K562 (cell line): ENCODE measurements around the gene CSTB. TPM values are rescaled to one million over a fixed set of nuclear protein-coding genes. Genes with fewer than 3 reads are reported as not detected.

Experiments
- ATAC-seq: fragments of 200-7000 bp; cut with Tn5 transposase; 3 replicates; pipeline ENCODE4 v1.9.1; 2020; ENCODE audit warnings: moderate library complexity
- BruUV-seq: library from RNA; stranded (reverse); fragments of 400-500 nt; replicated peaks from 2 replicates; lab custom pipeline; 2021; lab: Mats Ljungman, UMichigan
- CTCF ChIA-PET: fragments of 300-600 bp; formaldehyde crosslinking; extraction: SDS; loops from one replicate; lab custom pipeline; 2021; ENCODE audit warnings: low intra/inter-chr PET ratio; lab: Yijun Ruan, JAX
- POLR2A ChIA-PET: fragments of 300-600, 350-650 bp; sonication (Branson Sonifier 250); formaldehyde crosslinking; extraction: SDS; loops from one replicate; lab custom pipeline; 2021; ENCODE audit warnings: antibody characterized with exemption, inconsistent platforms; lab: Yijun Ruan, JAX
- DNase-seq, 4 experiments: peaks; one replicate each; pipeline versions ENCODE4 v3.0.0 to v3.0.0-alpha.2; 2011 to 2018; ENCODE audit warnings: low spot score in 3 of 4, mixed read lengths in 3 of 4; ENCODE audit errors: extremely low read depth in 1 of 4
- FAIRE-seq: peaks from 2 replicates; lab custom pipeline; 2011; peaks lifted over from hg19 to GRCh38; lab: Jason Lieb, UNC
- H2AFZ ChIP-seq: 2 replicates; pipeline ENCODE4 v1.6.0; 2011; ENCODE audit warnings: low read depth, low read length, control low read depth, inconsistent platforms
- H3K27ac ChIP-seq: fragments of 200-600 bp; 3 replicates; pipeline ENCODE4 v1.8.0; 2011; ENCODE audit warnings: low read depth, mild to moderate bottlenecking, control low read depth, inconsistent platforms, low read length, moderate library complexity, mixed read lengths; ENCODE audit errors: extremely low read depth
- H3K27me3 ChIP-seq, 2 experiments: fragments of 300-600 bp in 1 of 2; 2 replicates in 1 of 2; 3 replicates in 1 of 2; pipeline versions ENCODE4 v1.6.0 to v1.8.0; 2011; ENCODE audit warnings: inconsistent platforms in 2 of 2, low read length in 2 of 2, mild to moderate bottlenecking in 1 of 2, mixed read lengths in 1 of 2, moderate library complexity in 1 of 2; ENCODE audit not compliant: control insufficient read depth in 2 of 2, insufficient read depth in 2 of 2
- H3K36me3 ChIP-seq: fragments of 300-600 bp; 3 replicates; pipeline ENCODE4 v1.8.0; 2011; ENCODE audit warnings: mild to moderate bottlenecking, low read length, inconsistent platforms; ENCODE audit not compliant: control insufficient read depth, insufficient read depth
- H3K4me1 ChIP-seq, 2 experiments: fragments of 200-600 bp in 1 of 2; replicated peaks in 1 of 2; 2 replicates in 1 of 2; 3 replicates in 1 of 2; pipeline versions ENCODE4 v1.5.1 to v1.8.0; 2011; ENCODE audit warnings: inconsistent platforms in 2 of 2, low read length in 2 of 2, mild to moderate bottlenecking in 1 of 2, mixed read lengths in 1 of 2, moderate library complexity in 1 of 2; ENCODE audit not compliant: control insufficient read depth in 2 of 2, insufficient read depth in 2 of 2
- H3K4me2 ChIP-seq: 2 replicates; pipeline ENCODE4 v1.6.1; 2011; ENCODE audit warnings: low read length, control low read depth, inconsistent platforms, mixed read lengths; ENCODE audit not compliant: insufficient read depth
- H3K4me3 ChIP-seq: fragments of 200-600 bp; sonication (generic), shearing (Covaris generic); 2 replicates; pipeline ENCODE4 v1.5.1; 2016; ENCODE audit warnings: control low read depth, inconsistent platforms
- H3K79me2 ChIP-seq: fragments of 200-600 bp; 3 replicates; pipeline ENCODE4 v1.8.0; 2011; ENCODE audit warnings: low read length, inconsistent platforms; ENCODE audit not compliant: control insufficient read depth, insufficient read depth
- H3K9ac ChIP-seq, 2 experiments: 2 replicates each; pipeline versions ENCODE4 v1.6.0 to v1.6.1; 2011; ENCODE audit warnings: low read depth in 2 of 2, low read length in 2 of 2, control low read depth in 1 of 2, inconsistent platforms in 1 of 2, mild to moderate bottlenecking in 1 of 2, mixed read lengths in 1 of 2; ENCODE audit not compliant: insufficient read depth in 1 of 2
- H3K9me1 ChIP-seq: one replicate; pipeline ENCODE4 v1.6.0; 2011; ENCODE audit warnings: inconsistent platforms, mild to moderate bottlenecking, low read length, moderate library complexity; ENCODE audit not compliant: control insufficient read depth, insufficient read depth
- H3K9me3 ChIP-seq: replicated peaks from 2 replicates; pipeline ENCODE4 v1.5.1; 2011; ENCODE audit warnings: low read depth, low read length, inconsistent platforms; ENCODE audit not compliant: control insufficient read depth, insufficient read depth
- H4K20me1 ChIP-seq: replicated peaks from 2 replicates; pipeline ENCODE4 v1.6.1; 2011; ENCODE audit warnings: low read length, inconsistent platforms, mixed read lengths; ENCODE audit not compliant: control insufficient read depth, insufficient read depth
- ARID2 ChIP-seq: fragments of 450-650 bp; IDR thresholded peaks from 2 replicates; pipeline ENCODE4 v1.6.1; 2017; ENCODE audit warnings: antibody characterized with exemption, mild to moderate bottlenecking
- BACH1 ChIP-seq: fragments of 200-800 bp; sonication (Bioruptor generic); IDR thresholded peaks from 2 replicates; pipeline ENCODE4 v1.6.1; 2016; ENCODE audit warnings: missing genetic modification characterization, missing compliant biosample characterization
- POLR2G ChIP-seq: fragments of 200-400 bp; formaldehyde crosslinking; IDR thresholded peaks from 2 replicates; pipeline ENCODE4 v1.6.1; 2017; ENCODE audit warnings: low read depth, mild to moderate bottlenecking, antibody characterized with exemption, low read length, moderate library complexity
- RBFOX2 ChIP-seq: fragments of 200-400 bp; formaldehyde crosslinking; IDR thresholded peaks from 2 replicates; pipeline ENCODE4 v1.6.1; 2017; ENCODE audit warnings: low read depth, mild to moderate bottlenecking, low read length, moderate library complexity
- STAT5B ChIP-seq: fragments of 250-450 bp; sonication (Bioruptor Pico); IDR thresholded peaks from 2 replicates; pipeline ENCODE4 v1.8.0; 2021; ENCODE audit warnings: mild to moderate bottlenecking, inconsistent platforms
- TAF9B ChIP-seq: fragments of 450-650 bp; IDR thresholded peaks from 2 replicates; pipeline ENCODE4 v1.6.1; 2018; ENCODE audit warnings: mild to moderate bottlenecking; ENCODE audit not compliant: partially characterized antibody
- ZC3H4 ChIP-seq: sonication (generic); formaldehyde crosslinking; IDR thresholded peaks from 2 replicates; pipeline ENCODE4 v1.9.0; 2021; ENCODE audit warnings: missing genetic modification reagents, borderline replicate concordance
- WGBS: fragments of 100-300 bp; shearing (Covaris generic); methylation state at CpG from one replicate; pipeline ENCODE4 v1.1.6; 2016; ENCODE audit warnings: low coverage, mixed read lengths; ENCODE audit not compliant: insufficient coverage; ENCODE audit errors: missing lambda C conversion rate; 5-methylcytosine and 5-hydroxymethylcytosine counted together
- in situ Hi-C: fragments of 300-500 bp; cut with MboI; formaldehyde crosslinking; loops from 4 replicates; pipeline ENCODE4 v1.15.0; 2018; ENCODE audit warnings: inconsistent platforms, mixed read lengths
- intact Hi-C: fragments of 100-400 bp; cut with micrococcal nuclease; formaldehyde crosslinking; loops from 2 replicates; pipeline ENCODE4 v1.14.2; 2022
- polyA plus RNA-seq, 8 experiments: library from polyadenylated mRNA; depleted of rRNA in 4 of 8; stranded (reverse) in 5 of 8; unstranded in 3 of 8; fragments of >200 nt; fragmentation: Nextera tagmentation in 2 of 8; fragmentation: Illumina TruSeq in 1 of 8; extraction: Ambion mirVana in 2 of 8; extraction: Trizol in 1 of 8; gene quantifications; 2 replicates each; pipeline versions ENCODE4 v1.2.1 to v1.2.3, GENCODE V29; 2011 to 2014; ENCODE audit warnings: inconsistent platforms in 1 of 8, missing spikeins in 1 of 8
- total RNA-seq, 7 experiments: library from RNA; depleted of rRNA in 6 of 7; stranded (reverse); fragments of >200 nt in 6 of 7; fragmentation: Illumina TruSeq in 2 of 7; extraction: Trizol in 2 of 7; gene quantifications; 2 replicates each; pipeline versions ENCODE4 v1.2.1 to v1.2.3, GENCODE V29; 2011 to 2021; ENCODE audit warnings: low replicate concordance in 1 of 7
- TF ChIP-seq, protein P1 (sequence below): fragments of 250-450 bp; sonication (Bioruptor Pico); IDR thresholded peaks from 2 replicates; pipeline ENCODE4 v1.5.0; 2020; ENCODE audit warnings: mild to moderate bottlenecking
- TF ChIP-seq, protein P2 (sequence below): fragments of 450-650 bp; formaldehyde crosslinking; IDR thresholded peaks from 2 replicates; pipeline ENCODE4 v1.4.0; 2020; ENCODE audit warnings: mild to moderate bottlenecking, moderate library complexity

Gene CSTB
- total and polyA plus RNA-seq, 9 of the 15 experiments (the other 6 are each of a cell fraction or from before 2014, with no cell fraction given) = 12.4 to 65.0 (median 31.7) TPM

DNA sequence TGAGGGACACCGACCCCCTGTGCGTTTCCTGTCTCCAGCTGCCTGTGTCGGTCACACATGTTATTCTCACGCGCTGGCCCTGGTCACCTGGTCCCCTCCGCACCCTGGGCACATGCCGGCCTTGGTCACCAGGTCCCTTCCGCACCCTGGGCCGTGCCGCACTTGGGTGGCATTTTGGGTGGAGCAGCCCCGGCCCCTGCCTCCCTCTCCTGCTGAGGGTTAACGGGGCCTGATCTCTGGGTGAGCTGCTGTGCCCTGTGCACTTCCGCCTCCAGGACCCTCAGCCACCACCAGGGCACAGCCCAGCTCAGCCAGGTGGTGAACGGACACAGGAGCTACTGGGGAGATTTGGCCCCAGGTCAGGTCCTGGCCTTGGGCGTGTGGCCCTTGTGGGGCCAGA lies 39.9 kb upstream of the CSTB start:
- Histone ChIP-seq H3K9ac (peak overlapping the region; percentile 19 to 85; a peak in 2 of 4 replicates), H3K9me1 (no peaks in the 10 kb centered on the region), H3K4me2 (no peak overlapping the region), H3K4me1 (peaks cover 16 to 86% of the 10 kb centered on the region in 2 experiments), H3K27ac (no peak overlapping the region), H3K79me2 (no peaks in the 10 kb centered on the region), H3K4me3 (no peak overlapping the region), H4K20me1 (0 out of 2 replicates have a peak, but pooled peaks cover 4% of the 10 kb centered on the region), H2AFZ (no peak overlapping the region), H3K9me3 (no peaks in the 10 kb centered on the region), H3K27me3 (no peaks in the 10 kb centered on the region; a peak in 1 of 5 replicates), H3K36me3 (no peaks in the 10 kb centered on the region)
- POLR2A ChIA-PET = interaction anchor here (0.6 kb wide), 1 partner anchor 100 kb away, joined by 3 read pairs; no protein-coding TSS in a partner anchor
- in situ Hi-C loops (no loop called here), intact Hi-C loops (no loop called here)
- WGBS = 88% methylated on average over 12 of the region's 15 CpGs
- peak; percentile 29; the same call in 1 of the 2 replicates for TF ChIP-seq RBFOX2
- TF ChIP-seq, protein P1, sequence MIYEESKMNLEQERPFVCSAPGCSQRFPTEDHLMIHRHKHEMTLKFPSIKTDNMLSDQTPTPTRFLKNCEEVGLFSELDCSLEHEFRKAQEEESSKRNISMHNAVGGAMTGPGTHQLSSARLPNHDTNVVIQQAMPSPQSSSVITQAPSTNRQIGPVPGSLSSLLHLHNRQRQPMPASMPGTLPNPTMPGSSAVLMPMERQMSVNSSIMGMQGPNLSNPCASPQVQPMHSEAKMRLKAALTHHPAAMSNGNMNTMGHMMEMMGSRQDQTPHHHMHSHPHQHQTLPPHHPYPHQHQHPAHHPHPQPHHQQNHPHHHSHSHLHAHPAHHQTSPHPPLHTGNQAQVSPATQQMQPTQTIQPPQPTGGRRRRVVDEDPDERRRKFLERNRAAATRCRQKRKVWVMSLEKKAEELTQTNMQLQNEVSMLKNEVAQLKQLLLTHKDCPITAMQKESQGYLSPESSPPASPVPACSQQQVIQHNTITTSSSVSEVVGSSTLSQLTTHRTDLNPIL = no peak
- no peak for TF ChIP-seq ARID2
- no peak for TF ChIP-seq BACH1 (tag)
- TF ChIP-seq, protein P2, sequence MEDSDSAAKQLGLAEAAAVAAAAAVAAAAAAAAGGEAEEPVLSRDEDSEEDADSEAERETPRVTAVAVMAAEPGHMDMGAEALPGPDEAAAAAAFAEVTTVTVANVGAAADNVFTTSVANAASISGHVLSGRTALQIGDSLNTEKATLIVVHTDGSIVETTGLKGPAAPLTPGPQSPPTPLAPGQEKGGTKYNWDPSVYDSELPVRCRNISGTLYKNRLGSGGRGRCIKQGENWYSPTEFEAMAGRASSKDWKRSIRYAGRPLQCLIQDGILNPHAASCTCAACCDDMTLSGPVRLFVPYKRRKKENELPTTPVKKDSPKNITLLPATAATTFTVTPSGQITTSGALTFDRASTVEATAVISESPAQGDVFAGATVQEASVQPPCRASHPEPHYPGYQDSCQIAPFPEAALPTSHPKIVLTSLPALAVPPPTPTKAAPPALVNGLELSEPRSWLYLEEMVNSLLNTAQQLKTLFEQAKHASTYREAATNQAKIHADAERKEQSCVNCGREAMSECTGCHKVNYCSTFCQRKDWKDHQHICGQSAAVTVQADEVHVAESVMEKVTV = no peak
- TF ChIP-seq TAF9B = no peak
- no peak for TF ChIP-seq STAT5B (CRISPR knock-in tag)
- peak; percentile 51 for TF ChIP-seq POLR2G
- peak; percentile 65; the same call in 1 of the 2 replicates for TF ChIP-seq ZC3H4 (CRISPR knock-in tag)
- ATAC-seq (no peak), DNase-seq (no peak), FAIRE-seq (no peak)
- CTCF ChIA-PET = no interaction called here
- BruUV-seq = no TSS peak
